ENCODE results near the gene RERE. TPM values are rescaled to one million over a fixed set of nuclear protein-coding genes. Genes with fewer than 3 reads are reported as not detected.
A peak's percentile ranks its signal among the peaks of the same experiment; 100 is the strongest.

The RERE gene
- total RNA-seq, 6 experiments from 2014 or later = 36.5 to 41.6 (median 37.5) TPM

GRCh38 chr1:8406011-8406410, 411.4 kb downstream of the RERE start:
- H3K9me3 Mint-ChIP-seq = no peaks in the 10 kb centered on the region
- H3K4me1 Mint-ChIP-seq (ENCODE audit: low read depth) = peaks cover 56% of the 10 kb centered on the region
- no peak overlapping the region for H3K27ac Mint-ChIP-seq
- H3K27me3 Mint-ChIP-seq (ENCODE audit: insufficient read depth) = peaks cover 1% of the 10 kb centered on the region; the same call in 1 of the 2 replicates
- H3K4me3 Mint-ChIP-seq = no peak overlapping the region
- TF ChIP-seq CTCF (IDR thresholded peaks at IDR 0.05) = no peak
- H3K36me3 Mint-ChIP-seq (ENCODE audit: low read depth) = peaks cover 34% of the 10 kb centered on the region
- no peak for DNase-seq

GRCh38 chr1:8404460-8405370, 412.7 kb downstream of the RERE start:
- DNase-seq = peak; percentile 12
- no peak for TF ChIP-seq CTCF (IDR thresholded peaks at IDR 0.05)
- peak overlapping the region; percentile 1; the same call in 1 of the 2 replicates for H3K27ac Mint-ChIP-seq
- no peaks in the 10 kb centered on the region for H3K9me3 Mint-ChIP-seq
- H3K36me3 Mint-ChIP-seq (ENCODE audit: low read depth) = peaks cover 27% of the 10 kb centered on the region
- no peak overlapping the region for H3K4me3 Mint-ChIP-seq
- H3K4me1 Mint-ChIP-seq (ENCODE audit: low read depth) = peaks cover 43% of the 10 kb centered on the region
- H3K27me3 Mint-ChIP-seq (ENCODE audit: insufficient read depth) = peaks cover 1% of the 10 kb centered on the region; the same call in 1 of the 2 replicates

- H3K27me3 Mint-ChIP-seq (ENCODE audit: insufficient read depth) = peaks cover 2% of the 10 kb centered on the region; the same call in 1 of the 2 replicates
Measured at GRCh38 chr1:8402109-8402710, 415.2 kb downstream of the RERE start.

GRCh38 chr1:8398677-8399076, 418.8 kb downstream of the RERE start:
- Mint-ChIP-seq H3K4me1 (ENCODE audit: low read depth) (peaks cover 60% of the 10 kb centered on the region), H3K4me3 (no peak overlapping the region), H3K27ac (no peak overlapping the region; the same call in 1 of the 2 replicates), H3K36me3 (ENCODE audit: low read depth) (peaks cover 29% of the 10 kb centered on the region), H3K9me3 (no peaks in the 10 kb centered on the region), H3K27me3 (ENCODE audit: insufficient read depth) (peaks cover 6% of the 10 kb centered on the region; the same call in 1 of the 2 replicates)
- no peak for DNase-seq
- peak; percentile 47; the same call in 1 of the 2 replicates for TF ChIP-seq CTCF (IDR thresholded peaks at IDR 0.05)

More at GRCh38 chr1:8402109-8402710, 415.2 kb downstream of the RERE start:
- no peak for TF ChIP-seq CTCF (IDR thresholded peaks at IDR 0.05)
- H3K9me3 Mint-ChIP-seq = no peaks in the 10 kb centered on the region
- H3K27ac Mint-ChIP-seq = no peak overlapping the region; the same call in 1 of the 2 replicates
- peaks cover 42% of the 10 kb centered on the region for H3K4me1 Mint-ChIP-seq (ENCODE audit: low read depth)
- H3K36me3 Mint-ChIP-seq (ENCODE audit: low read depth) = peaks cover 38% of the 10 kb centered on the region
- DNase-seq = no peak
- no peak overlapping the region for H3K4me3 Mint-ChIP-seq

GRCh38 chr1:8398086-8398485, 419.4 kb downstream of the RERE start:
- H3K27ac Mint-ChIP-seq = peak overlapping the region; percentile 97

More at GRCh38 chr1:8398086-8398485, 419.4 kb downstream of the RERE start:
- Mint-ChIP-seq H3K27me3 (ENCODE audit: insufficient read depth) (peaks cover 6% of the 10 kb centered on the region), H3K4me1 (ENCODE audit: low read depth) (peaks cover 66% of the 10 kb centered on the region), H3K9me3 (no peaks in the 10 kb centered on the region), H3K4me3 (peak overlapping the region; percentile 85), H3K36me3 (ENCODE audit: low read depth) (peaks cover 29% of the 10 kb centered on the region)
- no peak for TF ChIP-seq CTCF (IDR thresholded peaks at IDR 0.05)
- DNase-seq = no peak

Data from HFFc6 (cell line).